ENCODE measurements around the gene PXDN. TPM values are rescaled to one million over a fixed set of nuclear protein-coding genes. Genes with fewer than 3 reads are reported as not detected.

Gene PXDN, protein sequence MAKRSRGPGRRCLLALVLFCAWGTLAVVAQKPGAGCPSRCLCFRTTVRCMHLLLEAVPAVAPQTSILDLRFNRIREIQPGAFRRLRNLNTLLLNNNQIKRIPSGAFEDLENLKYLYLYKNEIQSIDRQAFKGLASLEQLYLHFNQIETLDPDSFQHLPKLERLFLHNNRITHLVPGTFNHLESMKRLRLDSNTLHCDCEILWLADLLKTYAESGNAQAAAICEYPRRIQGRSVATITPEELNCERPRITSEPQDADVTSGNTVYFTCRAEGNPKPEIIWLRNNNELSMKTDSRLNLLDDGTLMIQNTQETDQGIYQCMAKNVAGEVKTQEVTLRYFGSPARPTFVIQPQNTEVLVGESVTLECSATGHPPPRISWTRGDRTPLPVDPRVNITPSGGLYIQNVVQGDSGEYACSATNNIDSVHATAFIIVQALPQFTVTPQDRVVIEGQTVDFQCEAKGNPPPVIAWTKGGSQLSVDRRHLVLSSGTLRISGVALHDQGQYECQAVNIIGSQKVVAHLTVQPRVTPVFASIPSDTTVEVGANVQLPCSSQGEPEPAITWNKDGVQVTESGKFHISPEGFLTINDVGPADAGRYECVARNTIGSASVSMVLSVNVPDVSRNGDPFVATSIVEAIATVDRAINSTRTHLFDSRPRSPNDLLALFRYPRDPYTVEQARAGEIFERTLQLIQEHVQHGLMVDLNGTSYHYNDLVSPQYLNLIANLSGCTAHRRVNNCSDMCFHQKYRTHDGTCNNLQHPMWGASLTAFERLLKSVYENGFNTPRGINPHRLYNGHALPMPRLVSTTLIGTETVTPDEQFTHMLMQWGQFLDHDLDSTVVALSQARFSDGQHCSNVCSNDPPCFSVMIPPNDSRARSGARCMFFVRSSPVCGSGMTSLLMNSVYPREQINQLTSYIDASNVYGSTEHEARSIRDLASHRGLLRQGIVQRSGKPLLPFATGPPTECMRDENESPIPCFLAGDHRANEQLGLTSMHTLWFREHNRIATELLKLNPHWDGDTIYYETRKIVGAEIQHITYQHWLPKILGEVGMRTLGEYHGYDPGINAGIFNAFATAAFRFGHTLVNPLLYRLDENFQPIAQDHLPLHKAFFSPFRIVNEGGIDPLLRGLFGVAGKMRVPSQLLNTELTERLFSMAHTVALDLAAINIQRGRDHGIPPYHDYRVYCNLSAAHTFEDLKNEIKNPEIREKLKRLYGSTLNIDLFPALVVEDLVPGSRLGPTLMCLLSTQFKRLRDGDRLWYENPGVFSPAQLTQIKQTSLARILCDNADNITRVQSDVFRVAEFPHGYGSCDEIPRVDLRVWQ (N-terminal part only)
- total RNA-seq: 10 to 100 TPM; 29.5 to 40.8 TPM

DNA sequence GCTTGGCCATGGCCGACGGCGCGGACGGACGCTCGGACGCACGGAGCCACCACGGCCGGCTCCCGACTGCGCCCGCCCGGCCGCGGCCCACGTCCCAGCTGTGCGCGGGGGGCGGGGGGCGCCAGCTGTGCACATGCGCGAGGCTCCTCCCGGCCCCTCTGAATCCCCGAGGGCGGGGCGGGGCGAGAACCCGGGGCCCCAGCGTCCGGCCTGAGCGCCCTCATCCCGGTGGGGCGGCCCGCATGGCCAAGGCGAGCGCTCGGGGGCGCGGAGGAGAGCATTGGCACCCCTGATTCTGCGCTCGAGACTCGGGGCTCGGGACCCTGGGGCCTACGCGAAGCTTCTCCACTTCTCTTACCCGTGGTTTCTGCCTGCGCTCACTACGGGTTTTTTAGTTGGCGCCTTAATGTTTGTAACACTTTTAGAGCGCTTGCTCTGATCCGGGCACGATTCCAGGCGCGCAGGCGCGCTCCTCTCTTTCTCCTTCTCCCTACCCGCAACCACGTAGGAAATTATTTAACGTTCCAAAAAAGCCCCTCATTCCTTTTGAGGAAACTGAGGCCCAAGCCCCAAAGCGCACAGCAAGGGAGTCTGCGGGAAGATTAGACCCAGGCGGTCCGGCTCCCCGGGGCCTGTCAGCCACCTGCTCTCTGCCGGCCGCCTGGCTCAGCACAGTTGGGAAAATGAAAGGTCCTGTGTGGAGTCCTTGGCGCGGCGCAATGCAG, at the start of gene PXDN:
Gene PXDN, minus strand, starts transcription at position 70 of the 725 bp plus-strand sequence. Its CDS starts 60 bp downstream, at position 10.
- Histone ChIP-seq H3K9me3 (no peaks in the 10 kb centered on the region), H3K27me3 (replicated peaks; ENCODE audit: insufficient read depth) (no peaks in the 10 kb centered on the region), H3K4me3 (peak within 1 kb of the TSS; percentile 55 to 68), H3K4me1 (replicated peaks) (no peaks in the 10 kb centered on the region), H3K27ac (peak within 1 kb of the TSS; percentile 91 to 92), H3K36me3 (no peaks in the 10 kb centered on the region)
- TF ChIP-seq POLR2AphosphoS5 (IDR thresholded peaks at IDR 0.05): peak; percentile 46
- TF ChIP-seq, protein P1, sequence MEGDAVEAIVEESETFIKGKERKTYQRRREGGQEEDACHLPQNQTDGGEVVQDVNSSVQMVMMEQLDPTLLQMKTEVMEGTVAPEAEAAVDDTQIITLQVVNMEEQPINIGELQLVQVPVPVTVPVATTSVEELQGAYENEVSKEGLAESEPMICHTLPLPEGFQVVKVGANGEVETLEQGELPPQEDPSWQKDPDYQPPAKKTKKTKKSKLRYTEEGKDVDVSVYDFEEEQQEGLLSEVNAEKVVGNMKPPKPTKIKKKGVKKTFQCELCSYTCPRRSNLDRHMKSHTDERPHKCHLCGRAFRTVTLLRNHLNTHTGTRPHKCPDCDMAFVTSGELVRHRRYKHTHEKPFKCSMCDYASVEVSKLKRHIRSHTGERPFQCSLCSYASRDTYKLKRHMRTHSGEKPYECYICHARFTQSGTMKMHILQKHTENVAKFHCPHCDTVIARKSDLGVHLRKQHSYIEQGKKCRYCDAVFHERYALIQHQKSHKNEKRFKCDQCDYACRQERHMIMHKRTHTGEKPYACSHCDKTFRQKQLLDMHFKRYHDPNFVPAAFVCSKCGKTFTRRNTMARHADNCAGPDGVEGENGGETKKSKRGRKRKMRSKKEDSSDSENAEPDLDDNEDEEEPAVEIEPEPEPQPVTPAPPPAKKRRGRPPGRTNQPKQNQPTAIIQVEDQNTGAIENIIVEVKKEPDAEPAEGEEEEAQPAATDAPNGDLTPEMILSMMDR (IDR thresholded peaks at IDR 0.05): peak in 1 of 4 experiments; percentile 4
- peak; percentile 19 for TF ChIP-seq POLR2A (IDR thresholded peaks at IDR 0.05)
- peak; percentile 43 for DNase-seq (ENCODE audit: low spot score)
- 1% methylated on average over 71 of the region's 71 CpGs for WGBS
- intact Hi-C loops (cut with DNase I): loop anchor here (5.0 to 10.0 kb wide), 3 partner anchors 92 to 1070 kb away; partner anchors contain the start of gene TMEM18

DNA sequence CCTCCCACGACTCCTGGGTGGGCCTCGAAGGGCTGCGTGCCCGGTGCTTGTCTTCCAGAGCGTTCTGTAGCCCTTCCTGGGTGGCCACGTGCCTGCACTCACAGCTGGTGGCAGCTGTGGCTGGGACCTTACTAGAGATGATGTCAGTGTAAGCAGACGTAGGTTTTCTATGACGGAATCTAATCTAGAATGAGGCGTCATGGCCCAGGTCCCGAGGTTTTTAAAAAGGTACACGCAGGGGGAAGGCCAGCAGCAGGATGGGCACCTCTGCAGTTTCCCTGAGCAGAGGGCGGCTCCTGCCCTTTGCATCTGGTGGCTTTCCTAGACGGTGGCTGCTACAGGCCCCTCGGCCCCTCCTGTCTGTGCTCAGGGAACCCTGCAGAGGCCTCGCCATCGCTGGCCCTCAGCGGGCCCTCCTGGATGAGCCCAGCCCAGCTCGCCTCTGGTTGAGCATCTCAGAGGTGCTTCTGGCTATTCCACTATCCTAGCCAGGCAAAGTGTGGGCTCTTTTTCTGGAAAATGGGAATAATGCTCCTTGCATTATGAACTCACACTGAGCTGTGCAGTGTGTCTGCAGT, 49.6 kb upstream of the PXDN start:
- no peaks in the 10 kb centered on the region for H3K36me3 ChIP-seq
- H3K27me3 ChIP-seq (replicated peaks; ENCODE audit: insufficient read depth): no peaks in the 10 kb centered on the region
- TF ChIP-seq POLR2AphosphoS5 (IDR thresholded peaks at IDR 0.05): no peak
- TF ChIP-seq POLR2A (IDR thresholded peaks at IDR 0.05): no peak
- TF ChIP-seq, protein P1 (IDR thresholded peaks at IDR 0.05): no peak
- no peak for DNase-seq (ENCODE audit: low spot score)
- no peak overlapping the region for H3K4me3 ChIP-seq
- H3K9me3 ChIP-seq: no peaks in the 10 kb centered on the region
- 79% methylated on average over 18 of the region's 18 CpGs for WGBS
- H3K4me1 ChIP-seq (replicated peaks): no peaks in the 10 kb centered on the region
- intact Hi-C loops (cut with DNase I): no loop called here
- no peak overlapping the region for H3K27ac ChIP-seq

DNA sequence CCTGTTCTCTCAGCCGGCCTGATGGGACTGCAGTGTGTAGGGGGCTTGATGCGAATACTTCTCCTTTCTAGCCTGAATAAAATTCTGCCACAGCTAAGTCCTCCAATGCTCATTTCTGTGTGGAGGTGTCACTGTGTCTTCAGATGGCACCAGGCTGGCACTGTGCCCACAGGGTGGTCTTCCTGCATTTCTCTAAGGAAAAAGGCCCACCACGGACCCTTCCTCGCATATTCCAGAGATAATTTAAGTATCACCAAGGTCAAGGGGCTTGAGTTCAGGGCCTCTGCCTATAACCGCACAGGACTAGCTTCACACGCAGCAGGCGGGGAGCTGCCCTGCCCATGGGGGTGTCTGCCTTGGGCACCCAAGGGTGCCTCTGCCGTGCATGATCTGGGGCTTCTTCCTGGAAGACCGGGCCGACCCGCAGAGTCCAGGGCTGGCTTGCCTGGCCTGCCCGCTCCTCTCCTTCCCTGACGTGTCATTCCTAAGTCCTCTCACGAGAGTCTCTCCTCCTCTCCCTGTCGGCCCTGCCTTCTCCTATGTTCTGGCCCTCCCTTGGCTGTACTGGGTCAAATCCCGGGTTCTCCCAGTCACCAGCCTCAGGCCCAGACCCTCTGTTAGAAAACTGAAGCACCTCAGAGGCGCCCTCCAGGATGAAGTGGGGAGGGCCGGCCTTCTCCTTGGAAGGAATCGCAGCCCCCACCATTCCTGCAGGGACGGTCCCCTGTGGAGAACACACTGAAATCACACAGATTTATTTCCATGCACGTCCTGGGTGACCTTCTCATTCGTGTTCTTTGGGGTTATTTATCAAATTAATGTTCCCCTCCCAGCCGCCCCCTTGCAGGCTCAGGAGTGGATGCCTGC, 48.9 kb upstream of the PXDN start:
- Histone ChIP-seq H3K4me1 (replicated peaks) (no peaks in the 10 kb centered on the region), H3K27me3 (replicated peaks; ENCODE audit: insufficient read depth) (no peaks in the 10 kb centered on the region), H3K9me3 (no peaks in the 10 kb centered on the region), H3K27ac (no peak overlapping the region), H3K36me3 (no peaks in the 10 kb centered on the region), H3K4me3 (no peak overlapping the region)
- intact Hi-C loops (cut with DNase I): no loop called here
- WGBS: 83% methylated on average over 23 of the region's 23 CpGs
- TF ChIP-seq POLR2A (IDR thresholded peaks at IDR 0.05) (no peak), POLR2AphosphoS5 (IDR thresholded peaks at IDR 0.05) (no peak)
- TF ChIP-seq, protein P1 (IDR thresholded peaks at IDR 0.05): no peak
- no peak for DNase-seq (ENCODE audit: low spot score)
